HCT116 (cell line): Measurements from ENCODE around the gene GPC1. TPM values are rescaled to one million over a fixed set of nuclear protein-coding genes. Genes with fewer than 3 reads are reported as not detected.

Experiments used
- ATAC-seq: fragments of 200-7000 bp; cut with Tn5 transposase; 2 replicates; pipeline ENCODE4 v1.9.1; 2020; ENCODE audit warnings: mild to moderate bottlenecking, moderate library complexity
- BruUV-seq: library from RNA; stranded (reverse); fragments of 400-500 nt; replicated peaks from 2 replicates; lab custom pipeline; 2021; lab: Mats Ljungman, UMichigan
- CTCF ChIA-PET: fragments of 300-600 bp; sonication (Branson Sonifier 250); formaldehyde crosslinking; loops from one replicate; lab custom pipeline; 2021; ENCODE audit warnings: antibody characterized with exemption; lab: Charles Lee
- POLR2A ChIA-PET: fragments of 300-600, 350-600 bp; sonication (Branson Sonifier 250); formaldehyde crosslinking; loops from one replicate; lab custom pipeline; 2021; ENCODE audit warnings: antibody characterized with exemption; lab: Charles Lee
- RAD21 ChIA-PET, 2 experiments: fragments of 300-600 bp; sonication (Branson Sonifier 250); formaldehyde crosslinking; loops; one replicate each; lab custom pipeline; 2023; ENCODE audit warnings: low total read pairs in 2 of 2; ENCODE audit not compliant: uncharacterized antibody in 2 of 2, unreplicated experiment in 2 of 2, low non-redundant PET in 1 of 2; lab: Charles Lee
- DNase-seq: peaks from one replicate; pipeline ENCODE4 v3.0.0-alpha.2; 2010; ENCODE audit warnings: low read depth, low spot score
- H2AFZ ChIP-seq: fragments of 200-600 bp; shearing (Covaris generic), sonication (generic); 2 replicates; pipeline ENCODE4 v1.6.1; 2017; ENCODE audit warnings: low read depth, mixed run types, mixed read lengths, antibody characterized with exemption, low read length; ENCODE audit not compliant: poor library complexity, severe bottlenecking
- H3K27ac ChIP-seq: 2 replicates; pipeline ENCODE4 v1.5.1; 2012; ENCODE audit warnings: low read depth, low read length
- H3K27me3 ChIP-seq: fragments of 200-600 bp; sonication (generic); 2 replicates; pipeline ENCODE4 v1.6.1; 2016; ENCODE audit warnings: mixed run types, low read length, mixed read lengths; ENCODE audit not compliant: insufficient read depth
- H3K36me3 ChIP-seq, 2 experiments: fragments of 200-500 bp in 1 of 2; fragments of 200-600 bp in 1 of 2; sonication (Bioruptor generic) in 1 of 2; sonication (generic) in 1 of 2; 2 replicates each; pipeline versions ENCODE4 v1.5.1 to v1.6.1; 2014 to 2016; ENCODE audit warnings: low read length in 2 of 2, inconsistent platforms in 1 of 2, mixed read lengths in 1 of 2, mixed run types in 1 of 2; ENCODE audit not compliant: insufficient read depth in 2 of 2, control insufficient read depth in 1 of 2
- H3K4me1 ChIP-seq, 2 experiments: fragments of 200-600 bp in 1 of 2; sonication (generic) in 1 of 2; 2 replicates each; pipeline versions ENCODE4 v1.5.1 to v1.6.1; 2012 to 2017; ENCODE audit warnings: low read length in 2 of 2, inconsistent platforms in 1 of 2, mild to moderate bottlenecking in 1 of 2, mixed read lengths in 1 of 2, mixed run types in 1 of 2, moderate library complexity in 1 of 2; ENCODE audit not compliant: insufficient read depth in 2 of 2, control insufficient read depth in 1 of 2
- H3K4me2 ChIP-seq: fragments of 200-600 bp; sonication (generic); 2 replicates; pipeline ENCODE4 v1.6.1; 2017; ENCODE audit warnings: mixed run types, low read length, mixed read lengths
- H3K4me3 ChIP-seq, 2 experiments: fragments of 200-600 bp in 1 of 2; sonication (generic) in 1 of 2; replicated peaks in 1 of 2; 2 replicates each; pipeline ENCODE4 v1.5.1; 2011 to 2016; ENCODE audit warnings: low read length in 2 of 2, control low read depth in 1 of 2, low read depth in 1 of 2, mild to moderate bottlenecking in 1 of 2, mixed read lengths in 1 of 2, mixed run types in 1 of 2
- H3K79me2 ChIP-seq: fragments of 200-600 bp; sonication (generic); 2 replicates; pipeline ENCODE4 v1.6.1; 2017; ENCODE audit warnings: mild to moderate bottlenecking, mixed run types, low read length, moderate library complexity, mixed read lengths; ENCODE audit not compliant: insufficient read depth
- H3K9ac ChIP-seq: fragments of 200-600 bp; sonication (generic); 2 replicates; pipeline ENCODE4 v1.6.1; 2016; ENCODE audit warnings: low read length, mixed read lengths
- H3K9me2 ChIP-seq: fragments of 200-600 bp; sonication (generic), shearing (Covaris generic); 2 replicates; pipeline ENCODE4 v1.6.1; 2017; ENCODE audit warnings: mixed run types, mild to moderate bottlenecking, moderate library complexity; ENCODE audit not compliant: insufficient read depth
- H3K9me3 ChIP-seq, 2 experiments: fragments of 200-500 bp in 1 of 2; fragments of 200-600 bp in 1 of 2; sonication (Bioruptor generic) in 1 of 2; sonication (generic) in 1 of 2; 2 replicates each; pipeline ENCODE4 v1.6.1; 2014 to 2017; ENCODE audit warnings: low read length in 2 of 2, mixed read lengths in 2 of 2, inconsistent platforms in 1 of 2, low read depth in 1 of 2, mild to moderate bottlenecking in 1 of 2, mixed run types in 1 of 2, moderate library complexity in 1 of 2; ENCODE audit not compliant: control insufficient read depth in 1 of 2, insufficient read depth in 1 of 2
- H4K20me1 ChIP-seq: fragments of 200-600 bp; sonication (generic), shearing (Covaris generic); 2 replicates; pipeline ENCODE4 v1.6.1; 2017; ENCODE audit warnings: mixed run types, mild to moderate bottlenecking, moderate library complexity; ENCODE audit not compliant: insufficient read depth
- FOSL1 ChIP-seq: IDR thresholded peaks from 2 replicates; pipeline ENCODE4 v1.6.1; 2012; ENCODE audit warnings: low read depth
- JUND ChIP-seq: IDR thresholded peaks from 2 replicates; pipeline ENCODE4 v1.6.1; 2012
- POLR2AphosphoS5 ChIP-seq: IDR thresholded peaks from 2 replicates; pipeline ENCODE4 v1.6.1; 2011; ENCODE audit warnings: mild to moderate bottlenecking, low read depth, low read length, moderate library complexity
- REST ChIP-seq: IDR thresholded peaks from 2 replicates; pipeline ENCODE4 v1.6.1; 2012; ENCODE audit warnings: low read depth
- SIN3A ChIP-seq: IDR thresholded peaks from 2 replicates; pipeline ENCODE4 v1.6.1; 2012; ENCODE audit warnings: low read depth
- TCF7L2 ChIP-seq: IDR thresholded peaks from 2 replicates; pipeline ENCODE4 v1.7.0; 2011; ENCODE audit warnings: borderline replicate concordance, inconsistent platforms; ENCODE audit not compliant: insufficient read depth, insufficient read length; ENCODE audit errors: extremely low read depth
- YY1 ChIP-seq: IDR thresholded peaks from 2 replicates; pipeline ENCODE4 v1.6.1; 2011; ENCODE audit warnings: low read length, low read depth, moderate library complexity, mild to moderate bottlenecking; ENCODE audit not compliant: insufficient replicate concordance; ENCODE audit errors: extremely low read depth
- ZFX ChIP-seq: fragments of 450-650 bp; IDR thresholded peaks from 2 replicates; pipeline ENCODE4 v1.6.1; 2017
- intact Hi-C: fragments of 100-400 bp; cut with micrococcal nuclease; formaldehyde crosslinking; loops from 2 replicates; pipeline ENCODE4 v1.10.0; 2022
- total RNA-seq: library from RNA; stranded (reverse); gene quantifications from one replicate; pipeline ENCODE4 v1.2.1, GENCODE V29; 2021; ENCODE audit not compliant: unreplicated experiment

Gene GPC1
- total RNA-seq, 1 experiment from 2014 or later: 79.1 TPM

- no peak for TF ChIP-seq TCF7L2
- no peak for TF ChIP-seq YY1
- TF ChIP-seq FOSL1: no peak
- H3K36me3 ChIP-seq: no peaks in the 10 kb centered on the region
- intact Hi-C loops: loop anchor here (1.0 kb wide), 1 partner anchor 48 kb away; the partner anchor contains the start of gene GPC1
- no peak for ATAC-seq
- H3K27ac ChIP-seq: no peak overlapping the region; the same call in 1 of the 2 replicates
- peak overlapping the region; percentile 6 to 44; a peak in 2 of 4 replicates for H3K4me3 ChIP-seq
- peaks cover 21 to 39% of the 10 kb centered on the region in 2 experiments for H3K4me1 ChIP-seq
- H3K9ac ChIP-seq: peak overlapping the region; percentile 55
- no peaks in the 10 kb centered on the region for H3K9me2 ChIP-seq
- no peak for DNase-seq
- no peaks in the 10 kb centered on the region for H3K79me2 ChIP-seq
- BruUV-seq: no TSS peak
- H2AFZ ChIP-seq: peak overlapping the region; percentile 65
- ChIA-PET POLR2A (no interaction called here), CTCF (interaction anchor here (1.1 kb wide), 1 partner anchor 17 kb away, joined by 3 read pairs; no protein-coding TSS in a partner anchor), RAD21 (interaction anchor here in 1 of 2 experiments (1.1 kb wide), 1 partner anchor 45 kb away, joined by 4 read pairs; no protein-coding TSS in a partner anchor)
- no peaks in the 10 kb centered on the region for H3K27me3 ChIP-seq
- no peaks in the 10 kb centered on the region for H4K20me1 ChIP-seq
- H3K9me3 ChIP-seq: no peaks in the 10 kb centered on the region
- peak overlapping the region; percentile 90 for H3K4me2 ChIP-seq
Measured at GRCh38 chr2:240387325-240387668, 48.2 kb upstream of the GPC1 start.

- H3K9me2 ChIP-seq: no peaks in the 10 kb centered on the region
- H3K9me3 ChIP-seq: no peaks in the 10 kb centered on the region
- ChIA-PET CTCF (interaction anchor here (1.1 kb wide), 1 partner anchor 18 kb away, joined by 3 read pairs; no protein-coding TSS in a partner anchor), RAD21 (no interaction called here), POLR2A (interaction anchor here (0.6 to 1.0 kb wide), 2 partner anchors 16 to 81 kb away, joined by 3 read pairs; no protein-coding TSS in a partner anchor)
- H3K4me1 ChIP-seq: peaks cover 21 to 39% of the 10 kb centered on the region in 2 experiments
- H3K9ac ChIP-seq: peak overlapping the region; percentile 55
- intact Hi-C loops: loop anchor here (1.0 kb wide), 1 partner anchor 47 kb away; the partner anchor contains the start of gene GPC1
- H3K4me3 ChIP-seq: peak overlapping the region in 1 of 2 experiments; percentile 44; a peak in 2 of 4 replicates
- TF ChIP-seq REST: no peak
- TF ChIP-seq POLR2AphosphoS5: peak; percentile 36; the same call in 1 of the 2 replicates
- no peak; the same call in none of the 2 replicates for TF ChIP-seq JUND
- TF ChIP-seq SIN3A: no peak; the same call in 1 of the 2 replicates
- peak; percentile 90 for TF ChIP-seq FOSL1
- no peak for TF ChIP-seq ZFX
- peak overlapping the region; percentile 65 for H2AFZ ChIP-seq
- H3K27me3 ChIP-seq: no peaks in the 10 kb centered on the region
- H4K20me1 ChIP-seq: no peaks in the 10 kb centered on the region
- H3K79me2 ChIP-seq: no peaks in the 10 kb centered on the region
- no peaks in the 10 kb centered on the region for H3K36me3 ChIP-seq
- H3K4me2 ChIP-seq: peak overlapping the region; percentile 90
- no TSS peak for BruUV-seq
- ATAC-seq (peak; percentile 62), DNase-seq (peak; percentile 65)
- H3K27ac ChIP-seq: peak overlapping the region; percentile 61
Measured at GRCh38 chr2:240387669-240388358, 47.6 kb upstream of the GPC1 start.
